HepG2 (cell line): ENCODE data around the gene TMCO4. TPM values are rescaled to one million over a fixed set of nuclear protein-coding genes. Genes with fewer than 3 reads are reported as not detected.

Experiments used
- ASH2L ChIP-seq: fragments of 300-600, 200-600 bp; sonication (generic); IDR thresholded peaks from 2 replicates; pipeline ENCODE4 v1.7.0; 2017; ENCODE audit warnings: low read depth, mild to moderate bottlenecking, moderate library complexity, mixed read lengths, low read length; ENCODE audit not compliant: insufficient read length
- CBX2 ChIP-seq, 2 experiments: fragments of 200-600 bp in 1 of 2; sonication (generic); formaldehyde crosslinking in 1 of 2; IDR thresholded peaks; 2 replicates each; pipeline versions ENCODE4 v1.7.0 to v1.8.1; 2018 to 2022; ENCODE audit warnings: low read depth in 2 of 2, low read length in 1 of 2, mild to moderate bottlenecking in 1 of 2, missing genetic modification reagents in 1 of 2
- CEBPG ChIP-seq: IDR thresholded peaks from 2 replicates; pipeline ENCODE4 v1.6.1; 2016
- FIP1L1 ChIP-seq: fragments of 200-400 bp; formaldehyde crosslinking; IDR thresholded peaks from 2 replicates; pipeline ENCODE4 v1.6.1; 2018; ENCODE audit warnings: low read depth, mild to moderate bottlenecking, low read length, moderate library complexity, borderline replicate concordance; ENCODE audit not compliant: insufficient read depth
- HCFC1 ChIP-seq: fragments of 150-350 bp; IDR thresholded peaks from 2 replicates; pipeline ENCODE4 v1.6.1; 2014; ENCODE audit warnings: low read depth, low read length
- HES4 ChIP-seq: sonication (generic); formaldehyde crosslinking; IDR thresholded peaks from 2 replicates; pipeline ENCODE4 v1.9.0; 2021; ENCODE audit warnings: mild to moderate bottlenecking, missing genetic modification reagents, borderline replicate concordance
- JDP2 ChIP-seq: sonication (generic); formaldehyde crosslinking; IDR thresholded peaks from 2 replicates; pipeline ENCODE4 v1.8.1; 2022; ENCODE audit warnings: missing genetic modification reagents, borderline replicate concordance
- KDM5A ChIP-seq: fragments of 200-600 bp; sonication (generic); IDR thresholded peaks from 2 replicates; pipeline ENCODE4 v1.7.0; 2018; ENCODE audit warnings: antibody characterized with exemption, mild to moderate bottlenecking, low read length, borderline replicate concordance
- MXD1 ChIP-seq: sonication (generic); formaldehyde crosslinking; IDR thresholded peaks from 2 replicates; pipeline ENCODE4 v1.4.0; 2020; ENCODE audit warnings: mild to moderate bottlenecking, missing genetic modification reagents
- POLR2G ChIP-seq: fragments of 200-400 bp; formaldehyde crosslinking; IDR thresholded peaks from 2 replicates; pipeline ENCODE4 v1.6.1; 2018; ENCODE audit warnings: mild to moderate bottlenecking, low read depth, low read length, moderate library complexity
- RFX5 ChIP-seq: IDR thresholded peaks from 2 replicates; pipeline ENCODE4 v1.6.1; 2011; ENCODE audit warnings: low read depth, low read length, improper control_type of control experiment
- SALL1 ChIP-seq: sonication (generic); formaldehyde crosslinking; IDR thresholded peaks from 2 replicates; pipeline ENCODE4 v1.8.0; 2022; ENCODE audit warnings: mild to moderate bottlenecking, missing genetic modification reagents
- SAP130 ChIP-seq: IDR thresholded peaks from 2 replicates; pipeline ENCODE4 v1.6.1; 2016; ENCODE audit warnings: low read depth
- SOX13 ChIP-seq, 3 experiments: fragments of 450-650 bp in 1 of 3; sonication (generic) in 1 of 3; formaldehyde crosslinking in 1 of 3; IDR thresholded peaks in 2 of 3; conservative IDR thresholded peaks in 1 of 3; 2 replicates each; pipeline versions ENCODE4 v1.5.0 to v1.6.1; 2016 to 2020; ENCODE audit warnings: antibody characterized with exemption in 1 of 3, mild to moderate bottlenecking in 1 of 3, missing compliant biosample characterization in 1 of 3, missing genetic modification reagents in 1 of 3, moderate library complexity in 1 of 3
- U2AF2 ChIP-seq: fragments of 200-400 bp; formaldehyde crosslinking; IDR thresholded peaks from 2 replicates; pipeline ENCODE4 v1.6.1; 2017; ENCODE audit warnings: low read depth, mild to moderate bottlenecking, low read length
- ZFP36 ChIP-seq: fragments of 150-350 bp; IDR thresholded peaks from 2 replicates; pipeline ENCODE4 v1.6.1; 2018; ENCODE audit warnings: borderline replicate concordance, low read length, low read depth; ENCODE audit not compliant: partially characterized antibody
- ZFP41 ChIP-seq: sonication (generic); formaldehyde crosslinking; IDR thresholded peaks from 2 replicates; pipeline ENCODE4 v1.4.0; 2020; ENCODE audit warnings: mild to moderate bottlenecking, missing genetic modification reagents, borderline replicate concordance
- ZFP82 ChIP-seq: sonication (generic); formaldehyde crosslinking; IDR thresholded peaks from 2 replicates; pipeline ENCODE4 v1.5.1; 2020; ENCODE audit warnings: mild to moderate bottlenecking, missing genetic modification reagents, borderline replicate concordance
- ZFP91 ChIP-seq: sonication (generic); formaldehyde crosslinking; IDR thresholded peaks from 2 replicates; pipeline ENCODE4 v1.9.0; 2022; ENCODE audit warnings: missing genetic modification reagents, mild to moderate bottlenecking, borderline replicate concordance
- ZNF180 ChIP-seq: sonication (generic); formaldehyde crosslinking; IDR thresholded peaks from 2 replicates; pipeline ENCODE4 v1.4.0; 2020; ENCODE audit warnings: low read depth, missing genetic modification reagents, borderline replicate concordance
- ZNF30 ChIP-seq: sonication (generic); formaldehyde crosslinking; IDR thresholded peaks from 2 replicates; pipeline ENCODE4 v1.5.0; 2020; ENCODE audit warnings: mild to moderate bottlenecking, missing genetic modification reagents
- ZNF343 ChIP-seq: sonication (generic); formaldehyde crosslinking; IDR thresholded peaks from 2 replicates; pipeline ENCODE4 v1.4.0; 2020; ENCODE audit warnings: mild to moderate bottlenecking, missing genetic modification reagents
- ZNF572 ChIP-seq: sonication (generic); formaldehyde crosslinking; IDR thresholded peaks from 2 replicates; pipeline ENCODE4 v1.5.1; 2020; ENCODE audit warnings: mild to moderate bottlenecking, missing genetic modification reagents
- ZNF574 ChIP-seq: sonication (generic); formaldehyde crosslinking; IDR thresholded peaks from 2 replicates; pipeline ENCODE4 v1.4.0; 2020; ENCODE audit warnings: missing genetic modification reagents
- ZNF780A ChIP-seq: sonication (generic); formaldehyde crosslinking; IDR thresholded peaks from 2 replicates; pipeline ENCODE4 v1.8.0; 2022; ENCODE audit warnings: mild to moderate bottlenecking, missing genetic modification reagents, moderate library complexity
- polyA plus RNA-seq, 8 experiments: library from polyadenylated mRNA; depleted of rRNA in 3 of 8; stranded (reverse) in 7 of 8; unstranded in 1 of 8; fragments of >200 nt; fragmentation: Illumina TruSeq in 4 of 8; extraction: Trizol in 4 of 8; gene quantifications; 2 replicates each; pipeline versions ENCODE4 v1.2.1 to v1.2.3, GENCODE V29; 2011 to 2016; ENCODE audit warnings: low read depth in 4 of 8, missing spikeins in 1 of 8, mixed read lengths in 1 of 8; ENCODE audit not compliant: insufficient read depth in 1 of 8
- total RNA-seq, 5 experiments: library from RNA; depleted of rRNA; stranded (reverse); fragments of >200 nt; fragmentation: Illumina TruSeq; extraction: Trizol; gene quantifications; 2 replicates each; pipeline ENCODE4 v1.2.3, GENCODE V29; 2016; ENCODE audit warnings: low read depth in 1 of 5

The TMCO4 gene
- total and polyA plus RNA-seq, 2 of the 13 experiments (the other 11 are each of a cell fraction or from before 2014, with no cell fraction given) = 2.1 to 4.1 TPM

- TF ChIP-seq ASH2L (no peak), FIP1L1 (no peak), ZNF780A (CRISPR knock-in tag) (no peak), SAP130 (peak; percentile 51; the same call in 1 of the 2 replicates), ZFP36 (no peak), CBX2 (IDR thresholded peaks at IDR 0.05; ENCODE audit: low read depth, low read length) (no peak), CBX2 (CRISPR knock-in tag; IDR thresholded peaks at IDR 0.05; ENCODE audit: low read depth) (no peak), ZNF180 (no peak), ZNF572 (CRISPR knock-in tag) (no peak), ZNF343 (CRISPR knock-in tag) (no peak), KDM5A (no peak), CEBPG (CRISPR knock-in tag) (no peak), ZNF30 (CRISPR knock-in tag) (no peak), ZFP41 (no peak), MXD1 (CRISPR knock-in tag) (0 out of 2 replicates have a peak, but pooled peaks have one; percentile 64), SOX13 (IDR thresholded peaks at IDR 0.05) (no peak), SOX13 (CRISPR knock-in tag; conservative IDR thresholded peaks at IDR 0.05 in 1 of 2, IDR thresholded peaks at IDR 0.05 in 1 of 2) (no peak), SALL1 (CRISPR knock-in tag) (no peak), JDP2 (CRISPR knock-in tag) (no peak), ZNF574 (CRISPR knock-in tag) (peak; percentile 57), RFX5 (no peak), HES4 (CRISPR knock-in tag) (no peak), HCFC1 (no peak), ZFP91 (no peak), U2AF2 (no peak), ZFP82 (CRISPR knock-in tag) (no peak), POLR2G (peak; percentile 81)
Observed at GRCh38 chr1:19799230-19800075, at the start of gene TMCO4 (continued).
